HTR-8/SVneo (cell line): Measurements from ENCODE around the gene EFNA5.

Source experiments
- DNase-seq: peaks from one replicate; pipeline ENCODE4 v3.0.0; 2011; ENCODE audit warnings: low spot score, mixed read lengths; ENCODE audit not compliant: insufficient read length
- FAIRE-seq: peaks from 2 replicates; lab custom pipeline; 2011; peaks lifted over from hg19 to GRCh38; lab: Jason Lieb, UNC

Gene EFNA5

DNA sequence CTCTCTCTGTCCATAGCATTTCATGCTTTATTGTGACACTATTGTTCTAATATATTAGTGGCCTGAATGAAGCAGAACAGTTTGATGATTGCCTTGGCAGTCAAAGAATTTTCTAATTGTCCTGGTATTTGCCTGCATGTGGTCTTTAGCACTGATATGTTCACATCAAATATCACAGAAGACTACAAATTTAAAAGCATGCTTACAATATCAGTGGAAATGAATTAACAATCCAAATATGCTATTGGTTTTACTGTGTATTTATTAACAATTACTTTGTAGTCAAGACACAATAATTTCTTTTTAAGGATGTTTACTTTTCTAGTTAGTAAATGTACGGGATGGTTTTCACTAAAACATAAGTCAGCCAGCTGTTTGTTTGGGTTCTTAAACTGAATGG, 18.3 kb downstream of the EFNA5 start:
- no peak for FAIRE-seq

DNA sequence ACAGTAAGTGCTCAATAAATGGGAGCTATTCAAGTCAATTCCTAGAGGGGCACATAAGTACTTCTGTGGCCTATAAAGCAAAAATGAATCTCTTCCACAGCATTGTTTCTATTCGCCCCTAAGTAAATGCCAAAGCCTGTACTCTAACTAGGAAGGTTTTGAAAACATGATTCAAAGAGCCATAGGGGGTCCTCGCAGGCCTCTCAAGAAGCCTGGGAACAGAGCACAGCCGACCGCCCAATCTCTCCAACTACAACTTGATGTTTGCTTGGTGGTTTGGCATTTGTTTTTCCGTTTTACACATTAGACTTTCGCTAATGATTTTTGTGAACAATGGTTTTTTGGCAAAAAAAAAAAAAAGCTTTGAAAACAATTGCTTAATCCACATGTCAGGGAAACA, 19.4 kb downstream of the EFNA5 start:
- no peak for DNase-seq
- no peak for FAIRE-seq

More for the DNA sequence above, 18.3 kb downstream of the EFNA5 start:
- no peak for DNase-seq

DNA sequence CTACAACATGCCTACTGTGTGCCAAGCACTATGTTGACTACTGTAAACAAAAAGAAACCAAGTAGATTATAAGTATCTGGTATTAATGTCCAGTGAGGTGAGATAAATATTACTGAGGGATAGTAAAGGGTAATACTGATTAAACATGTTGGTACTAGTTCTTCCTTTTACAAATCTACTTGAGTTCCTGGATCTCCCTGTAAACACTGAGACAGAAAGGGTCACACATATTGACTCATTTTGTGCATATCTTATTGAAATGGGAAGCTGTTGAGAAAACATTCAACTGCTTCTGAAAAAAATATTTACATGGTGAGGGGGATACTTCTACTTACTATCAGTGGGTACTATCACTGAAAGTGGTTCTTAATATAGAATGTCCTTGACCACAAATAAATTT, 24.3 kb downstream of the EFNA5 start:
- DNase-seq (no peak), FAIRE-seq (no peak)

DNA sequence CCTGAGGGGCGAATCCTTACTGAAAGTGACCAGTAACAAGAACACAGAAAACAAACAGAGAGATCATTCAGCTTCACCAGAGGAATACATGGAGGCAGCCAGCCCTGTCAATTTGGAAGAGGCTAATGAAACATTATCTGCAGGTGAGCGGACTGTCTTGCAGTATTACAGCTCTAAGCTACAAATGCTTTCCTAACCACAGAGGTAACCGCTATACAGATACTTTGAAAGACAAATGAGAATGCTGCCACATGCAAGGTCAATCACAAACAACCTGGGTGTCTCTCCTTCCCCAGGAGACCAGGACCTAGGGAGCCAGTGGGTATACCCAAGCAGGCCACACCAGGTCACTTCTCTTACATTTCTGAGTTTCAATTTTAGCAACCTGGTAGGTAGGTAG, 30.2 kb downstream of the EFNA5 start:
- FAIRE-seq = no peak

DNA sequence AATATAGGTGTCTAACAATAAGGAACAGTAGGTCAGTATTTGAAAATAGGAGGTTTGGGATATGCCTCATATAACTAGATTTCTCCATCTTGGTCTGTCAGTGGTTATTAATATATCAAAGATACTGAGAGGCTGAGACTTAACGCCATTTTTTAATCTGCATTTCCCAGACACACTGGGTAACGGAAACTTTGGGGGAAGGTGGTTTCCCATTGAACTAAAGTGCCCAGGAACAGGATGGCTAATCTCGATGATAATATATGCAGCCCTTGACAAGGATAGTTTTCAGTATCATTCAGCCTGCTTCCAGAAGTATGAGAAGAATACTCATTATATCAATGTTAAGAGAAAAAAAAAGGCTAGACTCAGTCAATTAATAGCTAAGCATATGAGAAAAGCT, 30.7 kb downstream of the EFNA5 start:
- DNase-seq = no peak
- FAIRE-seq = no peak

More for the DNA sequence above, 30.2 kb downstream of the EFNA5 start:
- no peak for DNase-seq

DNA sequence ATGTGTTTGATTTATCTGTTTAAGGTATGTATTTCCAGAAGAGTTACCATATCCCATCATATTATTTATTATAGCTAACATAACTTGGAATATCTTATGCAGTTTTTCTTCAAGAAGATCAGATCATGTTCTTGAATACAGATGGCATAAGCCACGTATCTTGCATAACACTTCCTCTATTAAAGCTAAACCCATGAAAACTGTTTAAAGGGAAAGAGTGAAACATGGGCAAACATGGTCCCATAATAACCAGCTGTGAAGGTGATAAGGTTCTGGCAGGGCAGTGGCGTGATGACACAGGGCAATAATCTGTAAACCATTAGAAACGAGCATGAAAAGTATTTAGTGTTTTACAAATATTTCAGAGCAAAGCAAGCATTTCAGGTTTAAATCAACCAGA, 34.2 kb downstream of the EFNA5 start:
- no peak for FAIRE-seq
- DNase-seq = no peak

DNA sequence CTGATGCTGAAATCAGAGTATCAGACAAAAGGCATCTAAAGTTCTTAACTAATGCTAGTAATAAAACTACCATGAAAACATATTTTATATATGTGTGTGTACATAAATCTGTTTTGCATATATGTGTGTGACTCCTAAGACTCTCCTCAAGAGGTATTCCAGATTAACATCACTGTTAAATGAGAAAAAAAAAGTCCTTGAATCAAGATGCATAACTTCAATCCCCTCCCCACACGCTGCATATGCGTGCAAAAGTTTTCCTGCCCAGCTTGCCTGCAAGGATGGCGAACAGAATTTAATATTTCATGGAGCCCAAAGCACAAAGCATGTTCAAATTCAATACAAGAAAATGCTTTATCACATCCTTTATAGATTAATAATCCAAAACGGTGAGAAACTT, 34.7 kb downstream of the EFNA5 start:
- no peak for DNase-seq
- no peak for FAIRE-seq

DNA sequence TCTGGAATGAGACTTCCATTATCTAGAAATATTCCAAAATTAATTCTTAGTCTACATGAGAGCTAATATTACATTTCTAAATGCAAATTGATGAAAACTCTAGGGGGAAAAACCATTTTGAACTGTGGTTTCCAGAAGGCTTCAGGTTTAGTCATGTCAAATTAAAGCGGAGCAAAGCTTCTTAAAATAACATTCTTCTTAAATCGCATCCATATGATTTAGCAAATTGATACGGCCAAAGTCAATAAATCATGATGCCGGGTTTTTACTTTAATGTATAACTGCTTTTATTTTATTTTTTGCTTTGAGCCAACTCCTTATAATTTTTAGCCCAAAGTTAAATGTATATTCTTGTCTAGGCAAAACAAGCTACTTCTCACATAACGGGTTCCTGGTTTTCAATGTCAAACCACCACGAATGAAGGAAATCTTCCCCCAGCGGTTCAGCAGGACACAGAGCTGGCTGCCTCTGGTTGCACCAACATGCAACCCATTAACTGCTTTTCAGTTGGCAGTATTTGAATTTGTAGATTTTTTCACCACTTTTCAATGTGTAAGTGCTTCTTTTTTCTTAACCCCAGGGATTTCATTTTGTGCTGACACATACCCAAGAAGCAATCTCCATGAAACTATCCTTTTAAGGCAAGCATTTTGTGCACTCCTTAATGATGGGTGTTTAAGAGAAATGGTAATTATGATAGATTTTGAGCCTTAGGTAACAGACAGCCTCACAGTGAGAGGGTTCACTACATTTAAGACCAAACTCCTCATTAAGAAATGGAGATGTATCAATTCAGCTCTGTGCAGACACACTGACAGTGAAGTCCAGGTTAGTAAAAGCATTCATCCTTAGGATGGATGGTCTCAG, 35.5 kb downstream of the EFNA5 start:
- FAIRE-seq (no peak), DNase-seq (no peak)

DNA sequence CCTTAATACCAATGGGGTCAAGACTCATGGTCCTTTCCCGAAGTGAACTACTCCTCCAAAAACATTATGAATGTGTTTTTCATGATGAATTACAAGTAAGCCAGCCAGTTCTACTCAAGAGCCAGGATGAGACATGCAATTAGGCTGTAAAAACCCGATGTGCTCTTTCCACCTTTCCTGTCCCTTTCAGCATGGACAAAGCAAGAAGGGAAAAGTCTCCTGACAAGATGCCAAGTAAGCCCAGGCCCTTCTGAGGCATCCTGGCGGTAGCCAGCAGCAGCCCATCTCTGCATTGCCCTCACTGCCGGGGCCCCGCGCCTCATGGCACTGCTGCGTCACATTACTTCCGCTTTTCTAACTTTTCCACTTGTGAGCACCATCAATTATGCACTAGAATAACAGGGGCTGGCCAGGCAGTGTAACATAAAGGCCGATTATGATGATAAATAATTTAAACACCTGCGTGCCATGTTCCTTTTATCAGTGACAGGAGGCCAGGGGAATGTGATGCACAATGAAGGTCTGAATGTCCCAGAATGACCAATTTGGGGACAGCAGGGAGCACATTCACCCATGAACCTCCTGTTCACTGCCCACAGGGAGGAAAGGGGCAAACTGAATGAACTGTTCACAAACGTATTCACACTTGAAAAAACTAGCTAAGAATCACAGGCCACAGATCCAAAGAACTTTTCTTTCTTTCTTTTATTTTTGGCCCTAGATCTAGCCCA, 37.4 kb downstream of the EFNA5 start:
- FAIRE-seq = no peak
- DNase-seq = no peak

DNA sequence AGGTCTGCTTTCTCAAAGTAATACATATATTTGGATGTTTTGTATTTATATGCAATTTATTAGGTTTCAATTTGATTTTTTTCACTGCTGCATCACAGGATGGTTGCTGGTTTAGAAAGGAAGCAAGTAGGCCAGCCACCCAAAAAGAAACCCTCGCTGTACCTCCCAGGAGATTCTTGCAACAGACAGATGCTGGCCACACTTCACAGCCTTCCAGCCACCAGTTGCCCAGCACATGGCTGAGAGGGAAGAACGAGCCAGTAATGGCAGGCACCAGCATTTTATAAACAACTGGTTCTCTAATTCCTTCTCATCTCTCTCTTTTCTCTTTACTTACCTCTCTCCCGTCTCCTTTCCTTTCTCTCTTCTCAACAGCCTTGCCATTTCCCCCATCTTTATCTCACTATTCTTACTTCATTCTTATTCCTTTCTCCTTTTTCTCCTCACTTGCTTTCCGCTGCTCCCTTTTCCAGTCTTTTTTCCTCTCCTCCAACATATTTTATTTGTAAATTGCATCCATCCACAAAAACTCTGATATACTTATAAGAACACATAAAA, 38.9 kb downstream of the EFNA5 start:
- DNase-seq (no peak), FAIRE-seq (no peak)

DNA sequence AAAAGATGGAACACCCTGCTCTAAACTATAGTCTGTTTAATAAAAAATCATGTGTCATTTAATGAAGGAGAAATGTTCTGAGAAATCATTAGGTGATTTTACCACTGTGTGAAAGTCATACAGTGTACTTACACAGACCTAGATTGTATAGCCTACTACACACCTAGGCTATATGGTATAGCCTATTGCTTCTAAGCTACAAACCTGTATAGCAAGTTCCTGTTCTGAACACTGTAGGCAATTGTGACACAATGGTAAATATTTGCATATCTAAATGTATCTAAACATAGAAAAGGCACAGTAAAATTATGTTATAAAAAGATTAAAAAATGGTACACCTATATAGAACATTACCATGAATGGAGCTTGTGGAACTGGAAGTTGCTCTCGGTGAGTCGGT, 40.6 kb downstream of the EFNA5 start:
- DNase-seq (no peak), FAIRE-seq (no peak)

DNA sequence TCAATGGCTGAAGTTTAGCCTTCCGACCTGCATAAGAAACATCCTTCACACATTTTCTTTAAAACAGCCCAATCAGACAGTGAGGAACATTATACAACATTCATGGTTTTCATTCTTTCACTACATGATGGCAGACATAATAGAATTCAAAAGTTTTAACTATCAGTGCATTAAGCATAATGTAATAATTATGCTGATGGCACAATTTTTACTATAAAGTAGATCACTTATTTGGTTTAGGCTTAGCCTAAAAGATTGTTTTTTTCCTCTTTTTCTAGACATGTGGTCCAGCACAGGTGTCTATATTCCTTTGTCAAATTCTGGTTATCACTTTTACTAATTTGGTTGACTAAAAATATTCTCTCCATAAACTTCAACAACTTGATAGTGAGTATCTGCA, 46.5 kb downstream of the EFNA5 start:
- DNase-seq = no peak
- no peak for FAIRE-seq

DNA sequence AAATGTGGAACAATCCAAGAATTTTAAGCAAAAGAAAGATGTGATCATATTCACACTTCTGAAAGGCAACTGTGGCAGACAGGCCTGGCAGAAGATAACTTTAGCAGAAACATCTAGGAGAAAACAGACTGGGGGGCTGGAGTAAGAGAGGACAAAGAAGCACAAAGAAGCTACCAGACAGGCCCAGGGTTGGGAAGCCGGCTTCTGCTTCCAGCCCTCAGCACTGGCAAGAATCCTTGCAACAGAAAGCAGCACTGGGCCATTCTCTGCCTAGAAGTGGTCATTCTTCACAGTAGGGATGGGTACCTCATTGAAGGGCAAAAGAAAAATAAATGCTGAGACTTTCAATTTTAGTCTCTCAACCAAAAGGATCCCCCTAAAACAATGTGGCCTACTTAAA, 49.6 kb downstream of the EFNA5 start:
- DNase-seq (no peak), FAIRE-seq (no peak)

DNA sequence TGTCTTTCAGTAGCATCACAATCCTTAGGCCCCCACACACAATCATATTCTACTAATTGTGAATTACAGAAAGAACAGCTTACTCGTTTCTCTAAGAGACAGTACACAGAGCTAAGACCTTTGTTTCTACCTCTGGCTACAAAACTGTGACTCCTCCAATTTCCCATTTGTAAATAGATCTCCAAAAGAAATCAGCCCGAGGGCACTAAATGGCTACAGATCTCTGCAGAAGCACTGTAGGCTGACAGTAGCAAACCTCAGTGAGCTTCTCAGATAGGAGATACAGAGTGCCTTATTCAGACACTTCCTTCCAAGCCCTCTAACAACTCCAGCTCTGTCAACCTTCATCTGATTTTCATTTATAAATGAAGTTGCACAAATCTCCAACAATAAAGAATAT, 51.0 kb downstream of the EFNA5 start:
- FAIRE-seq (no peak), DNase-seq (no peak)

DNA sequence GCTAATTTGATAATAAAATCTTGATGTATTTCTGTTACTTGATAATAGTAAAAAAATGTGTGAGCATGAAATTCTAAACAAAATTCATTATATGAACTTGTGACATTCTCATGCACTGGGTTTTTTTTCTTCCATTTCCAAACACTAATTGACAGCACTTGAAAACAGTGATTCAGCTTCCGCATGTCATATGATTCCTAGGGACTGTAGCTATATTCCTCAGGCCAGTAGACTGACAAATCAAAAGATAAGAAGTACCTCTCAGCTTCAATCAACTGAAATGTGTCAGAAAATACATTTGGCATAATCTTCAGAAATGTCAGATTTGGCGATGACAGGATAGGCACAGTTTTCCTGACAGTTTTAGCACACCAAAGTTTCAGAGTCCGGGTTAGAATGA, 52.5 kb downstream of the EFNA5 start:
- FAIRE-seq = no peak
- DNase-seq = peak; percentile 3

DNA sequence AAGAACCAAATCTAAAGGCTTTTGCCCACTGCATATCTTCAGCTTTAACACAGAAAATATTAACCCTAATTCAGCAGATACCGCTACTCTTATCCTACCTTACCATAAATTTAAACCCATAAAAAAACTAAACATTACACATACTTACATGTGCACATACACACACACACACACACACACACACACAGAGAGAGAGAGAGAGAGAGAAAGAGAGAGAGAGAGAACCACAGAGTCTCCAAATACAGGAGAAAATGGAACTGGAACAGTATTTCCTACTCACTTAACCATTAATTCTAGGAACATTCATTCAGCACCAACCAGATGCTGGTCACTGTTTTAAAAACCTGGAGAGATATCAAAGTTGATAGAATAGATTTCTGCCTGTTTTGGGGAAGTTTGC, 53.7 kb downstream of the EFNA5 start:
- DNase-seq (no peak), FAIRE-seq (no peak)

DNA sequence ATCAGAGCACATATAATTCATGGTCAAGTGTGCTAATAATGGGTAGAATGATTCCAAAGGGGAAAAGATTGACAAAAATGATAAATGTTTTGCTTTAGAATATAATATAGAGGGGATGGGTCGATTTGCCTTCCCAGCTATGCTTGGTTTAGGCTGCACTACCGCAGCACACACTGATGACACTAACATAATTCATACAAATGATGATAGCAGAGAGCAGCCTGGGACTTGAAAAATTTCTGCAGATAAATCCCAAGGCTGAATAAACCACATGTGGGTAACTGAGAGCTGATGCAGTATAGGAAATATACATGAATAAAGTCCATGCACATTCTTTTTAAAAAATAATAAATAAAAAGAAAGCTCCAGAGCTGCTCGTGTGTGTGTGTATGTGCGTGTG, 54.5 kb downstream of the EFNA5 start:
- DNase-seq (no peak), FAIRE-seq (no peak)

DNA sequence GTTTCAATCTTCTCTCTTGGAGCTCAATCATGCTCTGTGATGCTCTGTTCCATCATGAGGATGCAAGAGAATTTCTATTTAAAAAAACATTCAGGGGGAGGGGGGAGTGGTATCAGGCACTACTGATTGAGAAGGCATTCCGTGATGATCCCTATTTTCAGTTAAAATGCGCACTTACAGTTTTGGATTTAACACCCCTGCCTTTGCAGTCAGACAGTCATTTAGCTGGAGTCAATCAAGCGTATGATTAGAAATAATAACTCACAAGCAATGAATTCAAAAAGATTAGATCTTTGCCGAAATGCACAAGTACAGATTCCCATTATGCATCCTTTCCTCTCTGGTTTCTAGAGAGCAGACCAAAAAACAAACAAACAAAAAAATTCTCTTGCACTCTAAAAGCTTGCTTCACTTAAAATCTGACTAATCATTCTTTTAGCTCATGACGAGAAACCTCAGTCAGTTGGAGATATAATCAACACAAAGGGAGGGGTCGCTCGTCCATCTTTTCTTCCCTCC, 55.4 kb downstream of the EFNA5 start:
- no peak for DNase-seq
- no peak for FAIRE-seq

DNA sequence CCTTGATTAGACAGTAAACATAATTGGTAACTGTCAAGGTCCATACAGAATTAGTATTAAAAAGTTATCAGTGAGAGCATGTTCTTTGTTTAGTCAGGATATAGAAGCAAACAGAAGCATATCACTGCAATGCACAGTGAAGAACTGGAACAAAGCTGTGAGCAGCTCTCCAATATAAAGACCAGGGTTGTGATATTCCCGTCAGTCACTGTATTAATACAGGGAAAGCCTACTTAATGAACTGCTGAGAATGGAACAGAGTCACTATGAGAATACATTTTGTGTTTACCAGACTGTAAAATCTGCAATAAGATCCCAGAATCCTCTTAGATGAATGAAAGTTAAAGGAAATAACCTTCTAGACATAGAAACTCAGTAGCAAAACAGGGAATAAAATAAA, 58.2 kb downstream of the EFNA5 start:
- FAIRE-seq = no peak
- DNase-seq = no peak

DNA sequence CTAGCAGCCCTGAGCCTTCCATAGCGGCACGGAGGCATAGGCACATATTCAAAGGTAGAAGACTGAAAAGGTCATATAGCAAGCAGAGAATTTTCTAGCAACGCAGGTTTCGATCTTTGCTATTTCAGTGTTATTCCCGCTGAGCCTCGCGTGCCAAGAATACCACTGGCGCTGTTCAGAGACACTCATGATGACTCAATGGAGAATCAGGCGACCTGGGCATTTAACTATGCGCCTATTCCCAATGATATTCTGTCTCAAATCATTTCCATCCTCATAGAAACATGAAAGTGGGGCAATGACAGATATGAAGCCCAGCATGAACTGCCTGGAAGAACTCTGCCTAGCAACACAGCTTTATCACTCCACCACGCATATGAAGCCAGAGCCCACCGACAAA, 59.9 kb downstream of the EFNA5 start:
- DNase-seq (no peak), FAIRE-seq (no peak)

DNA sequence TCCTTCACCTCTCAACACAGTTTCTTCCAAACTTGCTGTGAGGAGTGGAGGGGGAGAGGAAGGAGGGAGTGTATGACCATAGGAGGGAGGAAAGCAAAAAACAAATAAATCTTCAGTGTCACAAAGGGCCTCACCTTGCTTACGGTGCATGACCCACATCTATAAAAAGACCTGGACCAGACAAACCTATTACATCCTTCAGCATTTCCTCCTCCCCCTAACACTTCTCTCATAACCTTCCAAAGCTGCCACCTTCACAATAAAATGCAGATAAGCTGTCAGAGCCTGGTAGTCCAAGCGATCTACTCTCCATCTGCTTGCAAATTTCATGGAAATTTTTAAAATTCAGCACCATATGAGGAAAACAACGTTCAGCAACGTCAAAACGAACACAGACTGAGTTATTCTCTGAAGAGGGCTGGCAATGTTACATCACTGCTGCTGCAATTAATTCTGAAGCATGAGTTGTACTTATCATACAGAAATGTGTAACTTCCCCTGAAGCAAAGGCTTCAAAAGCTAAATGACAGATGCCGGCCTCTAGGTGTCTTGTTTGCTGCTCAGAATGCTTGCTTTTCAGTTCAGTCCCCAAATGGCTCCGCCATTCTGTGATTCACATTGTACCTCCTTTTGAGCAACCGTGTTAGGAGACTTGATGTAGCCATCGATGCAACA, 62.9 kb downstream of the EFNA5 start:
- FAIRE-seq = no peak
- DNase-seq = no peak
